HepG2 (cell line): ENCODE results near the gene PRCD. TPM values are rescaled to one million over a fixed set of nuclear protein-coding genes. Genes with fewer than 3 reads are reported as not detected.
A peak's percentile ranks its signal among the peaks of the same experiment; 100 is the strongest.

Source experiments
- FOXJ3 ChIP-seq: sonication (generic); formaldehyde crosslinking; IDR thresholded peaks from 2 replicates; pipeline ENCODE4 v1.4.0; 2020; ENCODE audit warnings: missing genetic modification reagents, mild to moderate bottlenecking, borderline replicate concordance
- HIVEP1 ChIP-seq: sonication (generic); formaldehyde crosslinking; IDR thresholded peaks from 2 replicates; pipeline ENCODE4 v1.4.0; 2020; ENCODE audit warnings: mild to moderate bottlenecking, missing genetic modification reagents
- KLF16 ChIP-seq, 2 experiments: sonication (generic) in 1 of 2; formaldehyde crosslinking in 1 of 2; IDR thresholded peaks; 2 replicates each; pipeline versions ENCODE4 v1.6.1 to v1.8.0; 2016 to 2023; ENCODE audit warnings: missing genetic modification reagents in 2 of 2, missing compliant biosample characterization in 1 of 2
- MATR3 ChIP-seq: sonication (generic); formaldehyde crosslinking; IDR thresholded peaks from 2 replicates; pipeline ENCODE4 v1.4.0; 2020; ENCODE audit warnings: missing genetic modification reagents
- NRL ChIP-seq: sonication (generic); formaldehyde crosslinking; IDR thresholded peaks from 2 replicates; pipeline ENCODE4 v1.5.0; 2020; ENCODE audit warnings: missing genetic modification reagents, mild to moderate bottlenecking, moderate library complexity, borderline replicate concordance
- RCOR2 ChIP-seq: IDR thresholded peaks from 2 replicates; pipeline ENCODE4 v1.6.1; 2016; ENCODE audit warnings: missing biosample characterization, missing genetic modification reagents
- SALL2 ChIP-seq: sonication (generic); formaldehyde crosslinking; IDR thresholded peaks from 2 replicates; pipeline ENCODE4 v1.8.1; 2023; ENCODE audit warnings: mild to moderate bottlenecking, missing genetic modification reagents, inconsistent platforms
- SMYD3 ChIP-seq: sonication (generic); formaldehyde crosslinking; IDR thresholded peaks from 2 replicates; pipeline ENCODE4 v1.8.1; 2023; ENCODE audit warnings: mild to moderate bottlenecking, missing genetic modification reagents
- TGIF2 ChIP-seq: IDR thresholded peaks from 2 replicates; pipeline ENCODE4 v1.6.1; 2016; ENCODE audit warnings: control low read depth, missing compliant biosample characterization
- ZFP36L1 ChIP-seq: sonication (generic); formaldehyde crosslinking; IDR thresholded peaks from 2 replicates; pipeline ENCODE4 v1.8.0; 2022; ENCODE audit warnings: mild to moderate bottlenecking, missing genetic modification reagents, moderate library complexity
- ZMAT3 ChIP-seq: sonication (generic); formaldehyde crosslinking; conservative IDR thresholded peaks from 2 replicates; pipeline ENCODE4 v1.7.0; 2021; ENCODE audit warnings: missing genetic modification reagents
- ZNF138 ChIP-seq: sonication (generic); formaldehyde crosslinking; IDR thresholded peaks from 2 replicates; pipeline ENCODE4 v1.5.0; 2020; ENCODE audit warnings: mild to moderate bottlenecking, low read depth, missing genetic modification reagents
- ZNF253 ChIP-seq: sonication (generic); formaldehyde crosslinking; IDR thresholded peaks from 2 replicates; pipeline ENCODE4 v1.8.0; 2022; ENCODE audit warnings: mild to moderate bottlenecking, missing genetic modification reagents, borderline replicate concordance
- ZNF263 ChIP-seq: sonication (generic); formaldehyde crosslinking; IDR thresholded peaks from 2 replicates; pipeline ENCODE4 v1.4.0; 2020; ENCODE audit warnings: missing genetic modification reagents
- ZNF468 ChIP-seq: sonication (generic); formaldehyde crosslinking; IDR thresholded peaks from 2 replicates; pipeline ENCODE4 v1.8.0; 2022; ENCODE audit warnings: mild to moderate bottlenecking, moderate library complexity, missing genetic modification reagents
- ZNF766 ChIP-seq: sonication (generic); formaldehyde crosslinking; IDR thresholded peaks from 2 replicates; pipeline ENCODE4 v1.5.0; 2020; ENCODE audit warnings: missing genetic modification reagents, borderline replicate concordance
- polyA plus RNA-seq, 8 experiments: library from polyadenylated mRNA; depleted of rRNA in 3 of 8; stranded (reverse) in 7 of 8; unstranded in 1 of 8; fragments of >200 nt; fragmentation: Illumina TruSeq in 4 of 8; extraction: Trizol in 4 of 8; gene quantifications; 2 replicates each; pipeline versions ENCODE4 v1.2.1 to v1.2.3, GENCODE V29; 2011 to 2016; ENCODE audit warnings: low read depth in 4 of 8, missing spikeins in 1 of 8, mixed read lengths in 1 of 8; ENCODE audit not compliant: insufficient read depth in 1 of 8
- total RNA-seq, 5 experiments: library from RNA; depleted of rRNA; stranded (reverse); fragments of >200 nt; fragmentation: Illumina TruSeq; extraction: Trizol; gene quantifications; 2 replicates each; pipeline ENCODE4 v1.2.3, GENCODE V29; 2016; ENCODE audit warnings: low read depth in 1 of 5
- TF ChIP-seq, protein P1 (sequence below): sonication (generic); formaldehyde crosslinking; IDR thresholded peaks from 2 replicates; pipeline ENCODE4 v1.5.0; 2020; ENCODE audit warnings: missing genetic modification reagents
- TF ChIP-seq, protein P2 (sequence below): sonication (generic); formaldehyde crosslinking; IDR thresholded peaks from 2 replicates; pipeline ENCODE4 v1.5.1; 2020; ENCODE audit warnings: missing genetic modification reagents, mild to moderate bottlenecking, borderline replicate concordance
- TF ChIP-seq, protein P3 (sequence below): sonication (generic); formaldehyde crosslinking; IDR thresholded peaks from 2 replicates; pipeline ENCODE4 v1.8.1; 2022; ENCODE audit warnings: mild to moderate bottlenecking, missing genetic modification reagents
- TF ChIP-seq, protein P4 (sequence below): sonication (generic); formaldehyde crosslinking; IDR thresholded peaks from 2 replicates; pipeline ENCODE4 v1.4.0; 2020; ENCODE audit warnings: missing genetic modification reagents

PRCD gene
- total and polyA plus RNA-seq, 2 of the 13 experiments (the other 11 are each of a cell fraction or from before 2014, with no cell fraction given): 0.51 TPM; not detected in 1

DNA sequence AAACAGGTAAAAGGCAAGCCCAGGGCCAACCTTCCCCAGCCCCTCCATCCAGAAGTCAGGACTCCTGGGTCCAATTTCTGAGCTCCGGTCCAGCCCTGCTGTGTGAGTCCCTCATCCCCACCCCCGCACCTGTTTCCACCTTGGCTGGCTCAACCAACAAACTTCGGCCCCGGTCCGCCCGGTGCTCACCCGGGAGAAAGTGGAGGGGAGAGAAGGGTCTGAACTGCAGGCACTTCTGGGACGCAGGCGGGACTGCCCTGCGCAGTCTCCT is 39.2 kb upstream of the PRCD start (continued):
- TF ChIP-seq, protein P1, sequence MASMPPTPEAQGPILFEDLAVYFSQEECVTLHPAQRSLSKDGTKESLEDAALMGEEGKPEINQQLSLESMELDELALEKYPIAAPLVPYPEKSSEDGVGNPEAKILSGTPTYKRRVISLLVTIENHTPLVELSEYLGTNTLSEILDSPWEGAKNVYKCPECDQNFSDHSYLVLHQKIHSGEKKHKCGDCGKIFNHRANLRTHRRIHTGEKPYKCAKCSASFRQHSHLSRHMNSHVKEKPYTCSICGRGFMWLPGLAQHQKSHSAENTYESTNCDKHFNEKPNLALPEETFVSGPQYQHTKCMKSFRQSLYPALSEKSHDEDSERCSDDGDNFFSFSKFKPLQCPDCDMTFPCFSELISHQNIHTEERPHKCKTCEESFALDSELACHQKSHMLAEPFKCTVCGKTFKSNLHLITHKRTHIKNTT (CRISPR knock-in tag): no peak
- TF ChIP-seq ZNF138 (CRISPR knock-in tag): 0 out of 2 replicates have a peak, but pooled peaks have one; percentile 13
- TF ChIP-seq ZMAT3: no peak
- peak; percentile 43; the same call in 1 of the 2 replicates for TF ChIP-seq ZNF263 (CRISPR knock-in tag)
- 0 out of 2 replicates have a peak, but pooled peaks have one; percentile 20 for TF ChIP-seq HIVEP1
- no peak for TF ChIP-seq MATR3
- TF ChIP-seq, protein P2, sequence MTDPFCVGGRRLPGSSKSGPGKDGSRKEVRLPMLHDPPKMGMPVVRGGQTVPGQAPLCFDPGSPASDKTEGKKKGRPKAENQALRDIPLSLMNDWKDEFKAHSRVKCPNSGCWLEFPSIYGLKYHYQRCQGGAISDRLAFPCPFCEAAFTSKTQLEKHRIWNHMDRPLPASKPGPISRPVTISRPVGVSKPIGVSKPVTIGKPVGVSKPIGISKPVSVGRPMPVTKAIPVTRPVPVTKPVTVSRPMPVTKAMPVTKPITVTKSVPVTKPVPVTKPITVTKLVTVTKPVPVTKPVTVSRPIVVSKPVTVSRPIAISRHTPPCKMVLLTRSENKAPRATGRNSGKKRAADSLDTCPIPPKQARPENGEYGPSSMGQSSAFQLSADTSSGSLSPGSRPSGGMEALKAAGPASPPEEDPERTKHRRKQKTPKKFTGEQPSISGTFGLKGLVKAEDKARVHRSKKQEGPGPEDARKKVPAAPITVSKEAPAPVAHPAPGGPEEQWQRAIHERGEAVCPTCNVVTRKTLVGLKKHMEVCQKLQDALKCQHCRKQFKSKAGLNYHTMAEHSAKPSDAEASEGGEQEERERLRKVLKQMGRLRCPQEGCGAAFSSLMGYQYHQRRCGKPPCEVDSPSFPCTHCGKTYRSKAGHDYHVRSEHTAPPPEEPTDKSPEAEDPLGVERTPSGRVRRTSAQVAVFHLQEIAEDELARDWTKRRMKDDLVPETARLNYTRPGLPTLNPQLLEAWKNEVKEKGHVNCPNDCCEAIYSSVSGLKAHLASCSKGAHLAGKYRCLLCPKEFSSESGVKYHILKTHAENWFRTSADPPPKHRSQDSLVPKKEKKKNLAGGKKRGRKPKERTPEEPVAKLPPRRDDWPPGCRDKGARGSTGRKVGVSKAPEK (CRISPR knock-in tag): no peak
- 0 out of 2 replicates have a peak, but pooled peaks have one; percentile 1 for TF ChIP-seq ZNF766 (CRISPR knock-in tag)
- TF ChIP-seq, protein P3, sequence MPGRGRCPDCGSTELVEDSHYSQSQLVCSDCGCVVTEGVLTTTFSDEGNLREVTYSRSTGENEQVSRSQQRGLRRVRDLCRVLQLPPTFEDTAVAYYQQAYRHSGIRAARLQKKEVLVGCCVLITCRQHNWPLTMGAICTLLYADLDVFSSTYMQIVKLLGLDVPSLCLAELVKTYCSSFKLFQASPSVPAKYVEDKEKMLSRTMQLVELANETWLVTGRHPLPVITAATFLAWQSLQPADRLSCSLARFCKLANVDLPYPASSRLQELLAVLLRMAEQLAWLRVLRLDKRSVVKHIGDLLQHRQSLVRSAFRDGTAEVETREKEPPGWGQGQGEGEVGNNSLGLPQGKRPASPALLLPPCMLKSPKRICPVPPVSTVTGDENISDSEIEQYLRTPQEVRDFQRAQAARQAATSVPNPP (CRISPR knock-in tag): 0 out of 2 replicates have a peak, but pooled peaks have one; percentile 21
- no peak for TF ChIP-seq ZNF253 (CRISPR knock-in tag)
- TF ChIP-seq, protein P4, sequence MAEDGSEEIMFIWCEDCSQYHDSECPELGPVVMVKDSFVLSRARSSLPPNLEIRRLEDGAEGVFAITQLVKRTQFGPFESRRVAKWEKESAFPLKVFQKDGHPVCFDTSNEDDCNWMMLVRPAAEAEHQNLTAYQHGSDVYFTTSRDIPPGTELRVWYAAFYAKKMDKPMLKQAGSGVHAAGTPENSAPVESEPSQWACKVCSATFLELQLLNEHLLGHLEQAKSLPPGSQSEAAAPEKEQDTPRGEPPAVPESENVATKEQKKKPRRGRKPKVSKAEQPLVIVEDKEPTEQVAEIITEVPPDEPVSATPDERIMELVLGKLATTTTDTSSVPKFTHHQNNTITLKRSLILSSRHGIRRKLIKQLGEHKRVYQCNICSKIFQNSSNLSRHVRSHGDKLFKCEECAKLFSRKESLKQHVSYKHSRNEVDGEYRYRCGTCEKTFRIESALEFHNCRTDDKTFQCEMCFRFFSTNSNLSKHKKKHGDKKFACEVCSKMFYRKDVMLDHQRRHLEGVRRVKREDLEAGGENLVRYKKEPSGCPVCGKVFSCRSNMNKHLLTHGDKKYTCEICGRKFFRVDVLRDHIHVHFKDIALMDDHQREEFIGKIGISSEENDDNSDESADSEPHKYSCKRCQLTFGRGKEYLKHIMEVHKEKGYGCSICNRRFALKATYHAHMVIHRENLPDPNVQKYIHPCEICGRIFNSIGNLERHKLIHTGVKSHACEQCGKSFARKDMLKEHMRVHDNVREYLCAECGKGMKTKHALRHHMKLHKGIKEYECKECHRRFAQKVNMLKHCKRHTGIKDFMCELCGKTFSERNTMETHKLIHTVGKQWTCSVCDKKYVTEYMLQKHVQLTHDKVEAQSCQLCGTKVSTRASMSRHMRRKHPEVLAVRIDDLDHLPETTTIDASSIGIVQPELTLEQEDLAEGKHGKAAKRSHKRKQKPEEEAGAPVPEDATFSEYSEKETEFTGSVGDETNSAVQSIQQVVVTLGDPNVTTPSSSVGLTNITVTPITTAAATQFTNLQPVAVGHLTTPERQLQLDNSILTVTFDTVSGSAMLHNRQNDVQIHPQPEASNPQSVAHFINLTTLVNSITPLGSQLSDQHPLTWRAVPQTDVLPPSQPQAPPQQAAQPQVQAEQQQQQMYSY: peak; percentile 22; the same call in 1 of the 2 replicates
- 0 out of 2 replicates have a peak, but pooled peaks have one; percentile 28 for TF ChIP-seq NRL
- TF ChIP-seq FOXJ3 (CRISPR knock-in tag): no peak
- TF ChIP-seq ZNF468 (CRISPR knock-in tag): 0 out of 2 replicates have a peak, but pooled peaks have one; percentile 28
- TF ChIP-seq ZFP36L1 (CRISPR knock-in tag): no peak
- no peak for TF ChIP-seq SMYD3 (CRISPR knock-in tag)
- TF ChIP-seq TGIF2 (CRISPR knock-in tag): peak; percentile 42; the same call in 1 of the 2 replicates
- TF ChIP-seq SALL2 (CRISPR knock-in tag): peak; percentile 30; the same call in 1 of the 2 replicates
- TF ChIP-seq RCOR2 (CRISPR knock-in tag): no peak
- 0 out of 4 replicates have a peak, but pooled peaks of 1 of the 2 experiments have one; percentile 9 for TF ChIP-seq KLF16 (CRISPR knock-in tag; IDR thresholded peaks at IDR 0.05)
